ENCODE results near the gene B4GALT5.
"Not testable (repeated sequence)": the region's sequence is repeated elsewhere in the genome, so short reads cannot be mapped to it uniquely, and the experiment has no call there.

Gene B4GALT5

GRCh38 chr20:49618289-49618688, 95.4 kb downstream of the B4GALT5 start:
- no peaks in the 10 kb centered on the region for H3K4me1 Mint-ChIP-seq
- H3K27me3 Mint-ChIP-seq, result no peaks in the 10 kb centered on the region
- no peaks in the 10 kb centered on the region for H3K9me3 Mint-ChIP-seq
- no peak overlapping the region for H3K27ac Mint-ChIP-seq (ENCODE audit: low read depth)
- DNase-seq (ENCODE audit: low spot score in 2 of 2) (no peak), ATAC-seq (replicated peaks; ENCODE audit: extremely low read depth, poor library complexity, severe bottlenecking) (no peak)
- no peak overlapping the region for H3K4me3 Mint-ChIP-seq
- peaks cover 1% of the 10 kb centered on the region for H3K36me3 Mint-ChIP-seq (ENCODE audit: insufficient read depth)

DNA sequence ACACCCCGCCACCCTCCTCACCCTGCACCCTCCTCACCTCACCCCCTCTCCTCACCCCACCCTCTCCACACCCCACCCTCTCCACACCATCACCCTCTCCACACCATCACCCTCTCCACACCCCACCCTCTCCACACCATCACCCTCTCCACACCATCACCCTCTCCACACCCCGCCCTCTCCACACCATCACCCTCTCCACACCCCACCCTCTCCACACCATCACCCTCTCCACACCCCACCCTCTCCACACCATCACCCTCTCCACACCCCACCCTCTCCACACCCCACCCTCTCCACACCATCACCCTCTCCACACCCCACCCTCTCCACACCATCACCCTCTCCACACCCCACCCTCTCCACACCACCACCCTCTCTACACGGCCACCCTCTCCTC, 96.3 kb downstream of the B4GALT5 start:
- DNase-seq (ENCODE audit: low spot score in 2 of 2); H3K36me3 Mint-ChIP-seq (ENCODE audit: insufficient read depth); H3K4me3 Mint-ChIP-seq; H3K27me3 Mint-ChIP-seq; H3K27ac Mint-ChIP-seq (ENCODE audit: low read depth); H3K9me3 Mint-ChIP-seq; H3K4me1 Mint-ChIP-seq; ATAC-seq (replicated peaks; ENCODE audit: extremely low read depth, poor library complexity, severe bottlenecking): not testable (repeated sequence)

DNA sequence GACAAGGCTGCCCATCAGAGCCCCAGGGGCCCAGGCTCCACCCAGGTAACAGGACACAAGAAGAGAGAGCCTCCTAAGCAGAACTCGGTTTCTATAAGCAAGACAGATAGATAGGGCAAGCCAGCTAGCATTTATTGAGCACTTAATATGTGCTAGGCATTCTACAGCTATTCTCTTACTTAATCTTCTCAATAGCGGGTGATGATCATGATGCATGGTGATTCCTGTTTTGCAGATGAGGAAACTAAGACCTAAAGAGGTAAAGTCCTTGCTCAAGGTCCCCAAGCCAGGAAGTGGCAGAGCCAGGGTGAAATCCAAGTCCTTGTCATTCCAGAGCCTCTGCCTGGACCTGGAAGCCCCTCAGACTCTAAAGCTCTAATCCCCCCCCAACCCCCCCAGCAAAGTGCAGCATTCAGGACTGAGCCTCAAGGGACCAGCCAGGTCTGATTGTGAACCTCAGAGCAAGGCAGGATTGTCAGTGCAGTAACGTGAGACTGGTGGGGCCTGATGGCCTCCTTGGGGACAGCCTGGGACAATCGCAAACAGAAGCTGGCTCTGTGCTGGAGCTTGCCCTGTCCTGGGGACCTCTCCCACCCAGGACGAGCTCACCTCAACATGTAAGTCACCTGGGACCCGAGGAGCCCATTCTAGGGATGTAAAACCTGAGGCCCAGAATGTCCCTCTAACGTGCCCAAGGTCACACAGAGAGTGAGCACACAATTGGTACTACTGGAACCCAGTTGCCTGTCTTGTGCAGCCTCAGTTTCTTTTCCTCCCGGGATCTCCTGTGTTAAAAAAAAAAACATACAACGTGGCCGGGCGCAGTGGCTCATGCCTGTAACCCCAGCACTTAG, 97.3 kb downstream of the B4GALT5 start:
- no peak for DNase-seq (ENCODE audit: low spot score in 2 of 2)
- peaks cover 1% of the 10 kb centered on the region for H3K36me3 Mint-ChIP-seq (ENCODE audit: insufficient read depth)
- no peak overlapping the region for H3K4me3 Mint-ChIP-seq
- no peaks in the 10 kb centered on the region for H3K4me1 Mint-ChIP-seq
- H3K27me3 Mint-ChIP-seq, result no peaks in the 10 kb centered on the region
- no peak overlapping the region for H3K27ac Mint-ChIP-seq (ENCODE audit: low read depth)
- H3K9me3 Mint-ChIP-seq, result no peaks in the 10 kb centered on the region
- ATAC-seq (replicated peaks; ENCODE audit: extremely low read depth, poor library complexity, severe bottlenecking), result no peak

- Mint-ChIP-seq H3K36me3 (ENCODE audit: insufficient read depth) (peaks cover 2% of the 10 kb centered on the region), H3K27me3 (no peaks in the 10 kb centered on the region), H3K4me3 (no peak overlapping the region), H3K9me3 (no peaks in the 10 kb centered on the region), H3K4me1 (peaks cover 4% of the 10 kb centered on the region), H3K27ac (ENCODE audit: low read depth) (no peak overlapping the region)
- ATAC-seq (replicated peaks; ENCODE audit: extremely low read depth, poor library complexity, severe bottlenecking) (no peak), DNase-seq (ENCODE audit: low spot score in 2 of 2) (no peak)
Measured at GRCh38 chr20:49615401-49616153, 98.1 kb downstream of the B4GALT5 start.

DNA sequence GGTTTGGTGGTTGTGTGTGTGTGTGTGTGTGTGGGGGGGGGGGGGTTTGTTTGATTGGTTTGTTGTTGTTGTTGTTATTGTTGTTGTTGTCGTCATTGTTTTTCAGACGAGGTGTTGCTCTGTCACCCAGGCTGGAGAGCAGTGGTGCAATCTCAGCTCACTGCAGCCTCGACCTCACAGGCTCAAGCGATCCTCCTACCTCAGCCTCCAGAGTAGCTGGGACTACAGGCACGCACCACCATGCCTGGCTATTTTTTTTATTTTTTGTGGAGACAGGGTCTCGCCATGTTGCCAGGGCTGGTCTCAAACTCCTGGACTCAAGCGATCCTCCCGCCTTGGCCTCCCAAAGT, 98.7 kb downstream of the B4GALT5 start:
- not testable (repeated sequence) for H3K4me3 Mint-ChIP-seq; H3K4me1 Mint-ChIP-seq; H3K27ac Mint-ChIP-seq (ENCODE audit: low read depth); DNase-seq (ENCODE audit: low spot score in 2 of 2); H3K36me3 Mint-ChIP-seq (ENCODE audit: insufficient read depth); H3K9me3 Mint-ChIP-seq; H3K27me3 Mint-ChIP-seq; ATAC-seq (replicated peaks; ENCODE audit: extremely low read depth, poor library complexity, severe bottlenecking)

DNA sequence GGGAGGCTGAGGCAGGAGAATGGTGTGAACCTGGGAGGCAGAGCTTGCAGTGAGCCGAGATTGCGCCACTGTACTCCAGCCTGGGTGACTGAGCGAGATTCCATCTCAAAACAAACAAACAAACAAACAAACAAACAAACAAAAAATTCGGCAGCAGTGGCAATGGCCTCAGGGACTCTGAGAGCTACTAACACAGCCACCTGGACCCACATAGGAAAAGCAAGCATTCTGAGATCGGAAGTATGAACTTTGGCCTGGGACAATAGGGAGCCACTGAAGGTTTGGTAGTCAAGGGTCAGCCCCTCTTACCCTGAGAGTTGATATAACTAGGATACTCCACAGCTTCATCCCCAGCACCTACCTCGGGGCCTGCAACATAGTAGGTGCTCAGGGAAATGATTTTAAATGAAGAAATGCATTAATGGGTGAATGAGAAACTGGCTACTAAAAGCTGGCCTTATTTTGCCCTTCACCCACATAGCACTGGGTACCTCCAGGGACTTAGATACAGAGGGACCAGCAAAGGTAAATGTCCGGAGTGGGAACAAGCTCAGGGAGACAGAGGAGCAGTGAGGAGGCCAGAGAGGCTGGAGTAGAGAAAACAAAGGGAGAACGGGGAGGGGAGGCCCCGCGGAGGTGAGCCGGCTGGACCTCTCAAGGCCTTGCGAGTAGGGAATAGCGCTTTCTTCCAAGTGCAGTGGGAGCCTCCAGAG, 99.2 kb downstream of the B4GALT5 start:
- no peaks in the 10 kb centered on the region for H3K9me3 Mint-ChIP-seq

GRCh38 chr20:49612127-49612738, 101.4 kb downstream of the B4GALT5 start:
- Mint-ChIP-seq H3K36me3 (ENCODE audit: insufficient read depth) (peaks cover 1% of the 10 kb centered on the region), H3K27ac (ENCODE audit: low read depth) (no peak overlapping the region), H3K27me3 (peaks cover 9% of the 10 kb centered on the region), H3K4me3 (no peak overlapping the region), H3K4me1 (peaks cover 16% of the 10 kb centered on the region), H3K9me3 (no peaks in the 10 kb centered on the region)
- ATAC-seq (replicated peaks; ENCODE audit: extremely low read depth, poor library complexity, severe bottlenecking) (no peak), DNase-seq (ENCODE audit: low spot score in 2 of 2) (no peak)

More for the DNA sequence above, 99.2 kb downstream of the B4GALT5 start:
- Mint-ChIP-seq H3K27ac (ENCODE audit: low read depth) (no peak overlapping the region), H3K36me3 (ENCODE audit: insufficient read depth) (peaks cover 1% of the 10 kb centered on the region), H3K4me1 (peaks cover 6% of the 10 kb centered on the region), H3K27me3 (no peaks in the 10 kb centered on the region), H3K4me3 (no peak overlapping the region)
- DNase-seq (ENCODE audit: low spot score in 2 of 2) (no peak), ATAC-seq (replicated peaks; ENCODE audit: extremely low read depth, poor library complexity, severe bottlenecking) (no peak)

- not testable (repeated sequence) for ATAC-seq (replicated peaks; ENCODE audit: extremely low read depth, poor library complexity, severe bottlenecking); H3K4me3 Mint-ChIP-seq; H3K27ac Mint-ChIP-seq (ENCODE audit: low read depth); H3K27me3 Mint-ChIP-seq; DNase-seq (ENCODE audit: low spot score in 2 of 2); H3K36me3 Mint-ChIP-seq (ENCODE audit: insufficient read depth); H3K9me3 Mint-ChIP-seq
- peaks cover 16% of the 10 kb centered on the region for H3K4me1 Mint-ChIP-seq
Measured at GRCh38 chr20:49611539-49612126, 102.0 kb downstream of the B4GALT5 start.

DNA sequence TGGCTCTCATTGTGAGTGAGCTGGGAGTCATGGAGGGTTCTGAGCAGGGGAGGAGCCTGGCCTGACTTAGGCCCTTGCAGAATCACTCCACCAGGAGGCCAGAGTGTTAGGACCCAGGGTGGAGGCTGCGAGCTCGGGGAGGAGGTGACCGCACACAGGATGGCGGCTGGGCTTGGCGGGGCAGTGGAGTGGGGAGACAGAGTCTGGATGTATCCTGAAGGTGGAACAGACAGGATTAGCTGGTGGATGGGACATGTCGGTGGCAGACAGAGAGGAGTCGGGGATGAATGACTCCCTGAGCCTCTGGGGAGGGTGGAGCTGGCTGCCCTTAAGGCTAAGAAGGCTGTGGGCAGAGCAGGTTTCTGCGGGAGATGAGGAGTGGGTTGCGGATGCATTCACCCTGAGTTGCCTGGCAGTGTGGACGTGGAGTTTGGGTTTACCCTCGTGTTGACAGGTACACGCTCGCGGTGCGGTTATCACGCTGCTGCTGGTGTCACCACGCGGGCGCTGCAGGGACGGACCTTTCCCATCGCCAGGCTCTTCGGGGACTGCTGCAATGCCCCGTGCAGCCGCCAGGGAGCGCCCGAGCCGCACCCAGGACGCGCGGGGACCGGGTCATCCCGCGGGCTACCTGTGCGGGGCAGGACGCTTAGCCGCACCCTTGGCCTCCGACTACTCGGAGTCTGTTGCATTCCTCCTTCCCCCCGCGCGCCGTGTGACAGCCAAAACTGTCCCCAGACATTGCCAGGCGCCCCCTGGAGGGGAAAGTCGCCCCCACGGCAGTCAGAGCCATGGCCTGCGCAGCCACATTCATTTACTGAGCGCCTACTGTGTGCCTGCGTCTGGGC, 102.8 kb downstream of the B4GALT5 start:
- H3K27ac Mint-ChIP-seq (ENCODE audit: low read depth), result no peak overlapping the region
- peaks cover 16% of the 10 kb centered on the region for H3K4me1 Mint-ChIP-seq
- peak; percentile 64 to 78 for DNase-seq (ENCODE audit: low spot score in 2 of 2)
- no peaks in the 10 kb centered on the region for H3K9me3 Mint-ChIP-seq
- peak; percentile 69 for ATAC-seq (replicated peaks; ENCODE audit: extremely low read depth, poor library complexity, severe bottlenecking)
- H3K4me3 Mint-ChIP-seq, result peak overlapping the region; percentile 49
- peaks cover 1% of the 10 kb centered on the region for H3K36me3 Mint-ChIP-seq (ENCODE audit: insufficient read depth)
- H3K27me3 Mint-ChIP-seq, result peaks cover 9% of the 10 kb centered on the region

DNA sequence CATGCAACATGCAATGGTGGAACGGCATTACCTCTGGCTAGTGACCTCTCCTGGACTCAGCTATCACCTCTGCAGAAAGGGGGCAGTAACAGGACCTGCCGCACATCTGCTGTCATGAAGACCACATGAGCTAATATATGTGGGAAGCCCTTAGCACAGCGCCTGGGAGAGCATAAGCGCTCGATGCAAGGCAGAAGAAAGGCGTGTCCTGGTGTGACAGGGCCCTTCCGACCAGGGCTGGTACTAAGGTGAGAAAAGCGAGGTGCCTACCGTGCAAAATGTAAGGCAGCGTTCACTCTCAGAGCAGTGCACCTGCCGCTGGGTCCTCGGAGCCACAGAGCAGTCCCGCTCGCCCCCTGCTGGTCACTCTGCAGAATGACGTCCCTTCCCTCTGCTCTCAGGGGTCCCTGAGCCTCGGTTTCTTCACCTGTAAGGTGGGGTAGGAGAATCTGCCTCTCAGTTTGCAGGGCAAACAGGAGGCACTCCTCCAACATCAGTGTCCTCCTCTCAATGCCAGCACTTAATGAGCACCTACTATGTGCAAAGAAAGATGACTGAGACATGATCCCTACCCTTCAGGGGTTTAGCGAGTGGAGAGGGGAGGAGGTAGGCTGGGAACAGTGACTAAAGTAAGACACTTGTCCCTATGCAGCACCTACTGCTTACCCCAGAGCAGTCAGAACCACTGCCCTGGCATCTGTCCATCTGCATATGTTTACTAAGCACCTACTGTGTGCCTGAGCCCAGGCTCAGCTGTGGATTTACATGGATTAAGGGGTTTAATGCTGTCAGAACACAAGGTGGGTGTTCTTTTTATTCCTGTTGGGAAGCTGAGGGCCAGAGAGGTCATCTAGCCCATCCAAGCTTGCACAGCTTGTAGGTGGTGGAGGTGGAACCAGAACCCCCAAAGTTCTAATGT, 104.7 kb downstream of the B4GALT5 start:
- peaks cover 1% of the 10 kb centered on the region for H3K36me3 Mint-ChIP-seq (ENCODE audit: insufficient read depth)
- ATAC-seq (replicated peaks; ENCODE audit: extremely low read depth, poor library complexity, severe bottlenecking) (peak; percentile 74), DNase-seq (ENCODE audit: low spot score in 2 of 2) (peak; percentile 59 to 66)
- H3K9me3 Mint-ChIP-seq, result no peaks in the 10 kb centered on the region
- peaks cover 9% of the 10 kb centered on the region for H3K27me3 Mint-ChIP-seq
- no peak overlapping the region for H3K27ac Mint-ChIP-seq (ENCODE audit: low read depth)
- H3K4me1 Mint-ChIP-seq, result peaks cover 16% of the 10 kb centered on the region
- peak overlapping the region; percentile 28 for H3K4me3 Mint-ChIP-seq

- peaks cover 9% of the 10 kb centered on the region for H3K27me3 Mint-ChIP-seq
- no peak overlapping the region for H3K27ac Mint-ChIP-seq (ENCODE audit: low read depth)
- H3K36me3 Mint-ChIP-seq (ENCODE audit: insufficient read depth), result peaks cover 1% of the 10 kb centered on the region
- peaks cover 16% of the 10 kb centered on the region for H3K4me1 Mint-ChIP-seq
- ATAC-seq (replicated peaks; ENCODE audit: extremely low read depth, poor library complexity, severe bottlenecking), result no peak
- H3K4me3 Mint-ChIP-seq, result no peak overlapping the region
- no peak for DNase-seq (ENCODE audit: low spot score in 2 of 2)
- no peaks in the 10 kb centered on the region for H3K9me3 Mint-ChIP-seq
Measured at GRCh38 chr20:49607568-49607967, 106.1 kb downstream of the B4GALT5 start.
